Measurements from ENCODE around the gene UROC1.

DNA sequence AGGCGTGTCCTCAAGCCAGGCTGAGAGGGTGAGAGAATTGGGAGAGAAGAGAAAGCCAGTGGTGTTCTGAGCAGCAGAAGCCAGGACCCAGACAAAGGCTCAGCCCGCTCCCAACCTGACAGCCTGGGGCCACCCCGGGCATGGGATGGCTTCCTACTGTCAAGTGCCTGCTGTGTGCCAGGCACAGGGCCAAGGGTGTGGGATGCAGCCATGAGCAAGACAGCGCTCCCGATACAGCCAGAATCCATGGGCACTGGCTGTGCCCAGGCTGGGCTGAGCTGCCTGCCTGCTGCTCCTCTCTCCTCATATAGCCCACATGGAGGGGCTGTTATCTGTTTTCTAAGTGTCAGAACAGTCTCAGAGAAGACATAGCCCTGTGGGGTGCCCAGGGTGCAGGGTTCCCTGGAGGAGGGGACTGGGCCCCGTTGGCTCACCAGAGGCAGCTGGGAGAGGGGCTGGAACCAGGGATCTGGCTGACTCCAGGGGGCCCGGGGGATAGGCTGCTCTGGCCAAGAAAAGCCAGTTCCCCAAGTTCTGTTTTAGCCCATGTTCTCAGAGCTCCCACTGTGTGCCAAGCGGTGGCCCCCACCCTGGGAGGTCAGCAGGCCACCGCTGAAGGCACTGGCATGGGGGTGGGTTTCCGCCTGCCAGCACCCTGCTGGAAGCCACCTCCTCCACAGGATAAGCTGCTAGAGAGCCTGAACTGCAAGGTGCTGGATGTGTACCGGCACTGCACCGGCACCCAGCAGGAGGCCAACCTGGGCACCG is 83.9 kb downstream of the UROC1 start:
- TF ChIP-seq POLR2A (conservative IDR thresholded peaks at IDR 0.05) (no peak), EZH2 (IDR thresholded peaks at IDR 0.05; ENCODE audit: borderline replicate concordance, low read depth, low read length) (no peak), CTCF (IDR thresholded peaks at IDR 0.05 in 2 of 3, conservative IDR thresholded peaks at IDR 0.05 in 1 of 3; ENCODE audit: insufficient read depth in 2 of 3, low read depth in 1 of 3, low read length in 3 of 3) (no peak), POLR2AphosphoS2 (IDR thresholded peaks at IDR 0.05; ENCODE audit: low read length) (no peak), NFRKB (IDR thresholded peaks at IDR 0.05; ENCODE audit: low read depth) (no peak), FOXJ3 (CRISPR knock-in tag; IDR thresholded peaks at IDR 0.05) (no peak), FOXA1 (IDR thresholded peaks at IDR 0.05; ENCODE audit: borderline replicate concordance) (no peak), ZNF311 (CRISPR knock-in tag; IDR thresholded peaks at IDR 0.05) (no peak), NFATC3 (IDR thresholded peaks at IDR 0.05) (no peak), USF2 (CRISPR knock-in tag; IDR thresholded peaks at IDR 0.05) (no peak), SIN3A (IDR thresholded peaks at IDR 0.05; ENCODE audit: borderline replicate concordance in 2 of 2, control insufficient read depth in 1 of 2, low read depth in 2 of 2, low read length in 2 of 2) (no peak), L3MBTL2 (IDR thresholded peaks at IDR 0.05) (no peak), SMARCE1 (IDR thresholded peaks at IDR 0.05) (no peak)
- TF ChIP-seq, protein P1, sequence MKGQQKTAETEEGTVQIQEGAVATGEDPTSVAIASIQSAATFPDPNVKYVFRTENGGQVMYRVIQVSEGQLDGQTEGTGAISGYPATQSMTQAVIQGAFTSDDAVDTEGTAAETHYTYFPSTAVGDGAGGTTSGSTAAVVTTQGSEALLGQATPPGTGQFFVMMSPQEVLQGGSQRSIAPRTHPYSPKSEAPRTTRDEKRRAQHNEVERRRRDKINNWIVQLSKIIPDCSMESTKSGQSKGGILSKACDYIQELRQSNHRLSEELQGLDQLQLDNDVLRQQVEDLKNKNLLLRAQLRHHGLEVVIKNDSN (CRISPR knock-in tag; IDR thresholded peaks at IDR 0.05) = no peak
